ENCODE results near the gene RIOK1.

Gene RIOK1

GRCh38 chr6:7463785-7464184, 74.2 kb downstream of the RIOK1 start:
- Mint-ChIP-seq H3K4me3 (no peak overlapping the region), H3K36me3 (ENCODE audit: low read depth) (no peaks in the 10 kb centered on the region), H3K4me1 (ENCODE audit: low read depth) (no peaks in the 10 kb centered on the region), H3K9me3 (no peaks in the 10 kb centered on the region), H3K27ac (no peak overlapping the region), H3K27me3 (ENCODE audit: low read depth) (peaks cover 5% of the 10 kb centered on the region)
- no peak for DNase-seq (ENCODE audit: low spot score)

DNA sequence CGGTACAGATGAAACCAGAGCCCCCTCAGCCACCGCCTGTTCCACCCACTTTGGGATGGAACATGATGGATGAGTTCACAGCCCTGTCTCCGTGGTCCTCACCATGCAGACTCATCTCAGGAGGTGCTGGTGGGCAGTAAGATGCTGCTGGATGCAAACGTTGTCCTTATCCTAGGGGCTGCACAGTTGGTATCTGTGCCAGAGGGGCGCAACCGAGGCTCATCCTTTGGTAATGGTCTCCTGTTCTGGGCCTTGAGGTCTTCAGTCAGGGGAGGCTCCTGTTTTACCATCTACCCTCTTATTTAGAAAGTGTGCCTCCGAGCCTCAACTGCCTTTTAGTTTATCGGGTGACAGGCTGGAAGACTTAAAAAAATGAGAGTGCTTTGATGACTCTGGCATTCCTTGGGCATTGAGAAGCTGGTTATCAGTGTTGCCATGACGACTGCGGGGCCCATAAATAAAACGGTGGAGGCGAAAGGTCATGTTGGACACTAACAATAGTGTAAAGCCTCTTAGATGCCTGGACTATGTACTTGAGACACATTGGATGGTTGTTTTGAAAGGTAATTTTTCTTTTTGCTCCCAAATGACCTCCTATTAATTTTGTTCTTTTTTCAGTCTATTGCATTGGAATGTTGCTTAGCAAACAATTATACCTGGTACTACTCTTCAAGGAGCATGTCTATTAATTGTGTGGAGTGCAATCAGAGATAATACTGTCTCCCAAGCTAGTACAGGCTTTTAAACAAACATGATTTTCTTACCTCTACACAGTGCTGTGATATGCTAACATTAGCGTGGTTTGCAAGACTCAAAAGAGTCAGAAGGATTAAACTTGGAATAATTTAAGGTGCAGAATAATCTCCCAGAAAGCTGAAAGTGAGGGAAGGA, 77.6 kb downstream of the RIOK1 start:
- H3K9me3 Mint-ChIP-seq = no peaks in the 10 kb centered on the region
- no peaks in the 10 kb centered on the region for H3K36me3 Mint-ChIP-seq (ENCODE audit: low read depth)
- H3K27ac Mint-ChIP-seq = no peak overlapping the region
- DNase-seq (ENCODE audit: low spot score) = no peak
- peaks cover 5% of the 10 kb centered on the region for H3K27me3 Mint-ChIP-seq (ENCODE audit: low read depth)
- no peak overlapping the region for H3K4me3 Mint-ChIP-seq
- peaks cover 2% of the 10 kb centered on the region for H3K4me1 Mint-ChIP-seq (ENCODE audit: low read depth)
